Stomach (tissue), 9 donors: ENCODE data around the gene TSPAN32. TPM values are rescaled to one million over a fixed set of nuclear protein-coding genes. Genes with fewer than 3 reads are reported as not detected.

Source experiments
- DNase-seq, 2 donors: peaks; one replicate each; pipeline versions ENCODE4 v3.0.0 to v3.0.0-alpha.2; 2013 to 2019
- H3K27ac ChIP-seq, 5 donors: fragments of 200-600 bp in 4 of 5; sonication (generic) in 4 of 5; one replicate each; pipeline ENCODE4 v1.5.1; 2013 to 2019; ENCODE audit warnings: mild to moderate bottlenecking in 1 of 5, moderate library complexity in 1 of 5
- H3K27me3 ChIP-seq, 3 donors: fragments of 200-600 bp; sonication (generic); one replicate each; pipeline ENCODE4 v1.5.1; 2017 to 2019; ENCODE audit warnings: mixed run types in 1 of 3
- H3K36me3 ChIP-seq, 4 donors: fragments of 200-600 bp; sonication (generic); 1 replicate in 3 of 4; 2 replicates in 1 of 4; pipeline ENCODE4 v1.5.1; 2016 to 2019
- H3K4me1 ChIP-seq, 4 donors: fragments of 200-600 bp; sonication (generic); one replicate each; pipeline ENCODE4 v1.5.1; 2016 to 2019
- H3K4me3 ChIP-seq, 4 donors: fragments of 200-600 bp; sonication (generic) in 3 of 4; one replicate each; pipeline ENCODE4 v1.5.1; 2016 to 2019; ENCODE audit warnings: mild to moderate bottlenecking in 1 of 4
- H3K9me3 ChIP-seq, 4 donors: fragments of 200-600 bp; sonication (generic); one replicate each; pipeline ENCODE4 v1.5.1; 2016 to 2019
- EP300 ChIP-seq: sonication (generic); formaldehyde crosslinking; IDR thresholded peaks from one replicate; pipeline ENCODE4 v1.6.1; 2017; ENCODE audit warnings: antibody characterized with exemption
- POLR2A ChIP-seq, 4 donors: fragments of 450-650 bp; IDR thresholded peaks; one replicate each; pipeline ENCODE4 v1.6.1; 2016; ENCODE audit warnings: antibody characterized with exemption in 4 of 4, control low read depth in 2 of 4, mild to moderate bottlenecking in 1 of 4, moderate library complexity in 1 of 4
- POLR2AphosphoS5 ChIP-seq, 3 donors: sonication (generic); formaldehyde crosslinking; IDR thresholded peaks; one replicate each; pipeline ENCODE4 v1.6.1; 2016; ENCODE audit warnings: antibody characterized with exemption in 3 of 3
- WGBS, 5 donors: extraction: QIAGEN DNeasy Blood & Tissue Kit in 3 of 5; methylation state at CpG; one replicate each; pipeline versions ENCODE4 v1.1.5 to v1.1.7; 2013 to 2018; 5-methylcytosine and 5-hydroxymethylcytosine counted together
- intact Hi-C: fragments of 100-400 bp; cut with DNase I; formaldehyde crosslinking; loops from one replicate; pipeline ENCODE4 v1.15.1; 2023; ENCODE audit warnings: low total_unique reads
- polyA plus RNA-seq, 3 donors: library from polyadenylated mRNA; stranded (reverse); fragments of 200-250 nt; gene quantifications; one replicate each; pipeline ENCODE4 v1.2.3, GENCODE V29; 2013
- total RNA-seq, 5 donors: library from RNA; depleted of rRNA; stranded (reverse); fragments of >200 nt; gene quantifications; one replicate each; pipeline versions ENCODE4 v1.1.0 to v1.2.3, GENCODE V29; 2014 to 2016
- TF ChIP-seq, protein P1 (sequence below), 7 experiments: fragments of 450-650 bp in 4 of 7; fragments of 200-600 bp in 3 of 7; sonication (generic) in 3 of 7; IDR thresholded peaks; one replicate each; pipeline ENCODE4 v1.5.1; 2016 to 2019; ENCODE audit warnings: antibody characterized with exemption in 7 of 7, control low read depth in 2 of 7, mild to moderate bottlenecking in 1 of 7
- donor health status: healthy with polysubstance abuse.
- donor health status: Bipolar disorder and iron deficiency.
- donor health status: healthy.

Gene TSPAN32
- total and polyA plus RNA-seq, 8 donors, result 1.1 to 9.0 (median 2.3) TPM; not detected in 4

- no peaks in the 10 kb centered on the region for H3K27me3 ChIP-seq
- intact Hi-C loops, result loop anchor here (5.0 kb wide), 1 partner anchor 102 kb away; no protein-coding TSS in a partner anchor
- peaks cover 22 to 45% (median 27%) of the 10 kb centered on the region in 4 donors for H3K4me1 ChIP-seq
- DNase-seq, result peak; percentile 48 to 80
- no peaks in the 10 kb centered on the region for H3K36me3 ChIP-seq
- H3K9me3 ChIP-seq, result no peaks in the 10 kb centered on the region
- H3K27ac ChIP-seq, result no peak overlapping the region
- TF ChIP-seq EP300, result no peak
- no peak for TF ChIP-seq POLR2AphosphoS5 (IDR thresholded peaks at IDR 0.05)
- no peak for TF ChIP-seq POLR2A (IDR thresholded peaks at IDR 0.05)
- TF ChIP-seq, protein P1, sequence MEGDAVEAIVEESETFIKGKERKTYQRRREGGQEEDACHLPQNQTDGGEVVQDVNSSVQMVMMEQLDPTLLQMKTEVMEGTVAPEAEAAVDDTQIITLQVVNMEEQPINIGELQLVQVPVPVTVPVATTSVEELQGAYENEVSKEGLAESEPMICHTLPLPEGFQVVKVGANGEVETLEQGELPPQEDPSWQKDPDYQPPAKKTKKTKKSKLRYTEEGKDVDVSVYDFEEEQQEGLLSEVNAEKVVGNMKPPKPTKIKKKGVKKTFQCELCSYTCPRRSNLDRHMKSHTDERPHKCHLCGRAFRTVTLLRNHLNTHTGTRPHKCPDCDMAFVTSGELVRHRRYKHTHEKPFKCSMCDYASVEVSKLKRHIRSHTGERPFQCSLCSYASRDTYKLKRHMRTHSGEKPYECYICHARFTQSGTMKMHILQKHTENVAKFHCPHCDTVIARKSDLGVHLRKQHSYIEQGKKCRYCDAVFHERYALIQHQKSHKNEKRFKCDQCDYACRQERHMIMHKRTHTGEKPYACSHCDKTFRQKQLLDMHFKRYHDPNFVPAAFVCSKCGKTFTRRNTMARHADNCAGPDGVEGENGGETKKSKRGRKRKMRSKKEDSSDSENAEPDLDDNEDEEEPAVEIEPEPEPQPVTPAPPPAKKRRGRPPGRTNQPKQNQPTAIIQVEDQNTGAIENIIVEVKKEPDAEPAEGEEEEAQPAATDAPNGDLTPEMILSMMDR (IDR thresholded peaks at IDR 0.05), result peak in 3 of 7 experiments; percentile 18 to 47 (median 41)
- H3K4me3 ChIP-seq, result no peak overlapping the region
- 56 to 79% (median 67%) methylated on average over 12 to 18 of the region's 18 CpGs for WGBS, 5 donors
Observed at GRCh38 chr11:2298795-2299761, 2.7 kb upstream of the TSPAN32 start.

DNA sequence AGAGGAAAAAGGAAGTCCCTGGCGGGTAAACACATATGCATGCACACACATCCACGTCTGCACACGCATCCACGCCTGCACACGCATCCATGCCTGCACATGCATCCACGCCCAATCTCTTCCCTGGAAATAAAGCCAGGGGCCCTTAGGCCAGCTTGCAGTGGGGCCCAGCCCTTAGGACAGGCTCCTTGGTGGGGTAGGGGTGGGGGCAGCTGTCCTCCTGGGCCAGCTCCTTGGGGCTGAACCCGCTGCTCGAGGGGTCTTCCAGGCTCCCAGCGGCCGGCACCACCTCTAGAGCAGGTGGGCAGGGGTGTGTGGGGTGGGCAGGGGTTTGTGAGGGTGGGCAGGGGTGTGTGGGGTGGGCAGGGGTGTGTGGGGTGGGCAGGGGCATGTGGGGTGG is 2.0 kb upstream of the TSPAN32 start:
- 51 to 83% (median 81%) methylated on average over 1 to 10 of the region's 10 CpGs for WGBS, 5 donors
- Histone ChIP-seq H3K27ac (no peak overlapping the region), H3K27me3 (no peaks in the 10 kb centered on the region), H3K36me3 (no peaks in the 10 kb centered on the region), H3K4me1 (peaks cover 29 to 52% (median 34%) of the 10 kb centered on the region in 4 donors), H3K4me3 (no peak overlapping the region), H3K9me3 (no peaks in the 10 kb centered on the region)
- TF ChIP-seq, protein P1 (IDR thresholded peaks at IDR 0.05), result no peak
- TF ChIP-seq POLR2AphosphoS5 (IDR thresholded peaks at IDR 0.05), result no peak
- no peak for TF ChIP-seq POLR2A (IDR thresholded peaks at IDR 0.05)
- no peak for TF ChIP-seq EP300
- intact Hi-C loops, result loop anchor here (5.0 to 10.0 kb wide), 2 partner anchors 102 to 585 kb away; partner anchors contain the start of gene CDKN1C
- DNase-seq, result peak; percentile 16 to 19

DNA sequence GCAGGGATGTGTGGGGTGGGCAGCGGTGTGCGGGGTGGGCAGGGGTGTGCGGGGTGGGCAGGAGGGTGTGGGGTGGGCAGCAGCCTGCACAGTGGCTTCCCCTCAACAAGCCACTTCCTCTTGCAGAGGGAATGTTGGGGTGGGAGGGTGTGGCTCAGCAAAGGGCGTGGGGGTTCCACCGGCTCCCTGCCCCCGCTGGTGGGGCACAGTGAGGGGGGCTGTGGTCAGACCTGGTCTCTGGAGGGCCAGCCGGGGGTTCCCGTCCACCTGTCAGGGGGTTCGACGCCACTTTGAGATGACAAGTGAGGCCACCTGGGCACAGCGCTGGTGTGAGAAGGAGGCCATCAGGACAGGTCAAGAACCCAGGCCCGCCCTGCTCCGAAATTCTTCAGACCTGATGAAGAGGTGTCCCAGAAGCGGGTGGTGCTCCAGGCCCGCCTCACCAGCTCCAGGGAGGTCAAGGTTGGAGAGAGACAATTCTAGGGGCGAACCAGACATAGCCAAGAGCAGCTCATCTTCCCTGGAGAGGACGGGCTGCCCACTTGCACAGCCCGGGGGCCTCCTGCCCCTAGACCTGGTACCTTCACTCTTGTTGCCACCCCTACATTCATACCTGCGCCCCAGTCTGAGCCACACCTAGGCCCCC is 1.4 kb upstream of the TSPAN32 start:
- intact Hi-C loops, result loop anchor here (10.0 kb wide), 1 partner anchor 584 kb away; the partner anchor contains the start of gene CDKN1C
- H3K27me3 ChIP-seq, result no peaks in the 10 kb centered on the region
- peak; percentile 25 to 39 for DNase-seq
- peak overlapping the region; percentile 14 to 31 (median 27) for H3K4me3 ChIP-seq
- peaks cover 35 to 58% (median 41%) of the 10 kb centered on the region in 4 donors for H3K4me1 ChIP-seq
- no peaks in the 10 kb centered on the region for H3K36me3 ChIP-seq
- 67 to 81% (median 73%) methylated on average over 3 to 19 of the region's 19 CpGs for WGBS, 5 donors
- peak overlapping the region in 3 of 5 donors; percentile 34 to 85 (median 81) for H3K27ac ChIP-seq
- TF ChIP-seq EP300, result no peak
- no peaks in the 10 kb centered on the region for H3K9me3 ChIP-seq

DNA sequence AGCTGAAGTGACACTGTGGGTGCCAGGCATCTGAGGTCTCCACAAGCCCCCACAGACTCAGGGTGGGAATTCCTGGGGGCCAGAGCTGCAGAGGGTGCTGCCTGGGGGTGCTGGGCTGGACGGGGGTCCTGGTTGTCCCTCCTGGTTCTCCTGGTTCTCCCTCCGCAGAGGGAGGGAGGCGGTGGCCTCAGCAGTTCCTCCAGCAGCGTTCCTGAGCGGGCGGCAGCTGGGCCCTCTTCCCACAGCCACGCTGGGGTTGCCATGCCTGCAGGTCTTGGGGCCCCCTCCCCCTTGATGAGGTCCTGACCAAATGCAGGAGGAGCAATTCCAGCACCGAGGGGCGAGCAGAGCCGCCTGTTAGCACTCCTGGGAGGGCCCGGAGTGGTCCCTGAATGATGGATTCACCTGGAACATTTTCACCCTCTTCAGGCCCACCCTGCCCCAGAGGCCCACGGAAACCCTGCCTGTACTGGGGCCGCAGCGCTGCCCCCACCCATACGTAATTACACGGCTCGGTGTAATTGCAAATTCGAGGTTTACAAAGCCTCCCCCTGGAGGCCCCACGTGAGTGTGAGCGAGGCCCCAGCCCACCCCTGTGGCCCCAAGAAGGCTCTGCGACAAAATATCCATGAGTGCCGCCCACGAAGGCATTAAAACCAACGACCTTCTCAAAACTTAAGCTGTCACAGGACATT is 730 bp upstream of the TSPAN32 start:
- Histone ChIP-seq H3K36me3 (no peaks in the 10 kb centered on the region), H3K27me3 (no peaks in the 10 kb centered on the region), H3K9me3 (no peaks in the 10 kb centered on the region), H3K4me1 (peaks cover 42 to 65% (median 47%) of the 10 kb centered on the region in 4 donors), H3K4me3 (peak overlapping the region; percentile 24 to 31 (median 28)), H3K27ac (peak overlapping the region in 4 of 5 donors; percentile 66 to 89 (median 83))
- no peak for TF ChIP-seq EP300
- TF ChIP-seq POLR2A (IDR thresholded peaks at IDR 0.05), result no peak
- no peak for TF ChIP-seq POLR2AphosphoS5 (IDR thresholded peaks at IDR 0.05)
- TF ChIP-seq, protein P1 (IDR thresholded peaks at IDR 0.05), result no peak
- 69 to 78% (median 72%) methylated on average over 17 to 24 of the region's 24 CpGs for WGBS, 5 donors
- peak; percentile 23 to 48 for DNase-seq
- intact Hi-C loops, result loop anchor here (10.0 kb wide), 1 partner anchor 584 kb away; the partner anchor contains the start of gene CDKN1C
